Ovary (tissue), 9 donors: ENCODE data around the gene CTSW. TPM values are rescaled to one million over a fixed set of nuclear protein-coding genes. Genes with fewer than 3 reads are reported as not detected.

ENCODE experiments used
- DNase-seq, 5 donors: peaks; one replicate each; pipeline ENCODE4 v3.0.0-alpha.2; 2019 to 2020
- H3K27ac ChIP-seq, 2 donors: fragments of 200-600 bp; one replicate each; pipeline versions ENCODE4 v1.5.1 to v1.8.0; 2019 to 2022
- H3K27me3 ChIP-seq: fragments of 200-600 bp; one replicate; pipeline ENCODE4 v1.8.0; 2022
- H3K36me3 ChIP-seq: fragments of 200-600 bp; sonication (generic); one replicate; pipeline ENCODE4 v1.5.1; 2019
- H3K4me1 ChIP-seq: one replicate; pipeline ENCODE4 v1.8.1; 2013; ENCODE audit warnings: mild to moderate bottlenecking, moderate library complexity; ENCODE audit not compliant: insufficient read depth
- H3K4me3 ChIP-seq: fragments of 200-600 bp; sonication (generic); one replicate; pipeline ENCODE4 v1.5.1; 2017
- H3K9me3 ChIP-seq, 2 donors: fragments of 200-600 bp in 1 of 2; sonication (generic) in 1 of 2; one replicate each; pipeline versions ENCODE4 v1.5.1 to v1.8.1; 2013 to 2019; ENCODE audit warnings: mild to moderate bottlenecking in 1 of 2, moderate library complexity in 1 of 2
- EP300 ChIP-seq: sonication (generic); formaldehyde crosslinking; IDR thresholded peaks from one replicate; pipeline ENCODE4 v1.6.1; 2017; ENCODE audit warnings: antibody characterized with exemption
- POLR2A ChIP-seq: fragments of 450-650 bp; IDR thresholded peaks from one replicate; pipeline ENCODE4 v1.6.1; 2017; ENCODE audit warnings: antibody characterized with exemption, mild to moderate bottlenecking, moderate library complexity
- WGBS, 3 donors: extraction: QIAGEN DNeasy Blood & Tissue Kit in 1 of 3; methylation state at CpG; one replicate each; pipeline versions ENCODE4 v1.1.5 to v1.1.7; 2013 to 2017; 5-methylcytosine and 5-hydroxymethylcytosine counted together
- intact Hi-C, 4 donors: fragments of 100-400 bp; cut with DNase I; formaldehyde crosslinking; loops; one replicate each; pipeline versions ENCODE4 v1.11.0 to v1.15.1; 2022 to 2023
- polyA plus RNA-seq, 2 donors: library from polyadenylated mRNA; stranded (reverse); fragments of 200-250 nt in 1 of 2; fragments of 350-450 nt in 1 of 2; fragmentation: Illumina TruSeq in 1 of 2; extraction: RNeasy Lipid Tissue Mini Kit (QIAGEN cat#74804) in 1 of 2; gene quantifications; one replicate each; pipeline ENCODE4 v1.2.3, GENCODE V29; 2013 to 2014
- total RNA-seq, 7 donors: library from RNA; depleted of rRNA in 2 of 7; stranded (reverse); fragments of >200 nt in 2 of 7; fragmentation: NEBNext Ultra II Directional in 3 of 7; extraction: Animal tissue kit (Norgen Biotek cat#: 25700) in 3 of 7; gene quantifications; one replicate each; pipeline versions ENCODE4 v1.1.0 to v1.2.4, GENCODE V29; 2016 to 2023
- TF ChIP-seq, protein P1 (sequence below), 3 donors: fragments of 450-650 bp in 2 of 3; fragments of 200-600 bp in 1 of 3; IDR thresholded peaks; one replicate each; pipeline versions ENCODE4 v1.5.1 to v1.8.0; 2016 to 2022; ENCODE audit warnings: antibody characterized with exemption in 3 of 3, mild to moderate bottlenecking in 1 of 3
- donor health status: DM: no; HTN: no; CAD: no; lungs with moderate emphysema.
- donor health status: DM: no; HTN: no; CAD: no.
- donor health status: Bipolar disorder and iron deficiency.
- donor health status: DM: yes; HTN: yes; CAD: no.
- donor health status: DM: no; HTN: no; CAD: no.
- donor health status: DM: yes; HTN: yes; CAD: no.

CTSW gene
- total and polyA plus RNA-seq, 9 donors = 0.30 to 1.3 (median 0.81) TPM

- Histone ChIP-seq H3K27ac (no peak overlapping the region), H3K9me3 (no peaks in the 10 kb centered on the region), H3K36me3 (no peaks in the 10 kb centered on the region), H3K27me3 (no peaks in the 10 kb centered on the region), H3K4me1 (peaks cover 5% of the 10 kb centered on the region), H3K4me3 (no peak overlapping the region)
- 88 to 90% (median 89%) methylated on average over 33 of the region's 33 CpGs for WGBS, 3 donors
- TF ChIP-seq EP300 = no peak
- TF ChIP-seq, protein P1, sequence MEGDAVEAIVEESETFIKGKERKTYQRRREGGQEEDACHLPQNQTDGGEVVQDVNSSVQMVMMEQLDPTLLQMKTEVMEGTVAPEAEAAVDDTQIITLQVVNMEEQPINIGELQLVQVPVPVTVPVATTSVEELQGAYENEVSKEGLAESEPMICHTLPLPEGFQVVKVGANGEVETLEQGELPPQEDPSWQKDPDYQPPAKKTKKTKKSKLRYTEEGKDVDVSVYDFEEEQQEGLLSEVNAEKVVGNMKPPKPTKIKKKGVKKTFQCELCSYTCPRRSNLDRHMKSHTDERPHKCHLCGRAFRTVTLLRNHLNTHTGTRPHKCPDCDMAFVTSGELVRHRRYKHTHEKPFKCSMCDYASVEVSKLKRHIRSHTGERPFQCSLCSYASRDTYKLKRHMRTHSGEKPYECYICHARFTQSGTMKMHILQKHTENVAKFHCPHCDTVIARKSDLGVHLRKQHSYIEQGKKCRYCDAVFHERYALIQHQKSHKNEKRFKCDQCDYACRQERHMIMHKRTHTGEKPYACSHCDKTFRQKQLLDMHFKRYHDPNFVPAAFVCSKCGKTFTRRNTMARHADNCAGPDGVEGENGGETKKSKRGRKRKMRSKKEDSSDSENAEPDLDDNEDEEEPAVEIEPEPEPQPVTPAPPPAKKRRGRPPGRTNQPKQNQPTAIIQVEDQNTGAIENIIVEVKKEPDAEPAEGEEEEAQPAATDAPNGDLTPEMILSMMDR (IDR thresholded peaks at IDR 0.05) = no peak
- no peak for TF ChIP-seq POLR2A
- peak in 4 of 5 donors; percentile 12 to 38 (median 30) for DNase-seq
- intact Hi-C loops = no loop called here
Observed at GRCh38 chr11:65852508-65853245, 27.0 kb upstream of the CTSW start.

DNA sequence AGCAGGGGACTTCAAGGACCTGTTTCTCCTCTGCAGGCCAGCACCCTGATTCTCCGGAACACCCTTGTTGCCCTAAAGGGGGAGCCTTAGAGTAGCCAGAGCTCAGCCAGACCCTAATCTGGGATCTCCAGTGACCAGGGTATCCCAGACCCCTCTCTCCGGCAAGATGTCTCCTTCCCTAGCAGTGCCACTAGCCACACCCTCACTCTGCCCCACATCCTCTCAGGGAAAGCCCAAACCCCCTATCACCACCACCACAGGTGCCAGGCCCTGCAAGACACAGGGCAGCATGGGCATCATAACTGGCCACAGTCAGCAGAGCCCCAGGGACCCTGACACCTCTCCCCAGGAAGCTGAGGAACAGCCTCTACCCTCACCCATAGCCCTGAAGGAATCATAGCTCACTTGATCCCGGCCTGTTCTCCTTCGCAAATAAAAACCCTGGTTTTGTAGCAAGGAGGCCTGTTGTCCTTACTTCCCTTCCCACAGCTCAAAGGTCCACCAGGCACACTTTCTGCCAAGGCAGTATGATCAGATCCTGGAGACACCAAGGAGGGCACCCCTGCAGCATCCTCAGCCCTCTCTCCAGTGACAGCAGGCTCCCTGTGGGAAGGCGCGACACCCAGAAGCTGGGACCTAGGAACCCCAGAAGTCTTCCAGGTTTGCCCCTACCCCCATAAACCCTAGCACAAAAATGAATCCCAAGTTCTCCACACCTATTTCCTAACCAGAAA lies 26.2 kb upstream of the CTSW start:
- intact Hi-C loops = no loop called here
- TF ChIP-seq POLR2A (no peak), EP300 (no peak)
- TF ChIP-seq, protein P1 (IDR thresholded peaks at IDR 0.05) = no peak
- Histone ChIP-seq H3K9me3 (no peaks in the 10 kb centered on the region), H3K27ac (no peak overlapping the region), H3K27me3 (no peaks in the 10 kb centered on the region), H3K36me3 (no peaks in the 10 kb centered on the region), H3K4me1 (peaks cover 5% of the 10 kb centered on the region), H3K4me3 (no peak overlapping the region)
- peak in 1 of 5 donors; percentile 27 for DNase-seq
- 84 to 94% (median 86%) methylated on average over 6 of the region's 6 CpGs for WGBS, 3 donors

DNA sequence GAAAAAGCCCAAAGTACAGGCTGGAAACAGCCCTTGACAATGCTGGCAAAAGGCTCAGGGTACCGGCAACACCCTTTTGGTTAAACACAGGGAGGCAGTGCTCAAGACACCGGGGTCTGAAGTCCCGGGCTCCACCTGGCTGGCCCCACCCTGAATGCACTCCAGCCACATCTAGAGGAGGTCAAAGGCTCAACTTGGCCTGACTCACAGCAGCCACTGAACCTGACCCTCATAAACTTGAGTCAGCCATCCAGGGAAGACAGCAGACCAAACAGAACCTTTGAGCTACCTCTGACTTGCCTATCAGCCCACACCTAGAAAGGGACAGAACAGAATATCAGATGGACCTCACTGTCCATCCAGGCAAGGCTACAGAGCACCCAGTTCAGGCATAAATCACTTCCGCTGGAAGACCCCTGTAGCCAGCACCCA lies 25.5 kb upstream of the CTSW start:
- intact Hi-C loops = no loop called here
- H3K4me1 ChIP-seq = peaks cover 5% of the 10 kb centered on the region
- H3K36me3 ChIP-seq = no peaks in the 10 kb centered on the region
- 85 to 98% (median 89%) methylated on average over 4 of the region's 4 CpGs for WGBS, 3 donors
- DNase-seq = peak in 1 of 5 donors; percentile 26
- TF ChIP-seq POLR2A (no peak), EP300 (no peak)
- TF ChIP-seq, protein P1 (IDR thresholded peaks at IDR 0.05) = no peak
- no peaks in the 10 kb centered on the region for H3K27me3 ChIP-seq
- H3K27ac ChIP-seq = no peak overlapping the region
- H3K9me3 ChIP-seq = no peaks in the 10 kb centered on the region
- H3K4me3 ChIP-seq = no peak overlapping the region

- intact Hi-C loops = no loop called here
- Histone ChIP-seq H3K9me3 (no peaks in the 10 kb centered on the region), H3K36me3 (no peaks in the 10 kb centered on the region), H3K27me3 (no peaks in the 10 kb centered on the region), H3K4me1 (peaks cover 4% of the 10 kb centered on the region), H3K27ac (no peak overlapping the region), H3K4me3 (no peak overlapping the region)
- TF ChIP-seq, protein P1 (IDR thresholded peaks at IDR 0.05) = no peak
- no peak for TF ChIP-seq POLR2A
- no peak for TF ChIP-seq EP300
- DNase-seq = peak; percentile 19 to 54 (median 47)
- WGBS, 3 donors = 60 to 63% (median 62%) methylated on average over 15 of the region's 15 CpGs
Observed at GRCh38 chr11:65854852-65855837, 24.5 kb upstream of the CTSW start.
